PC-9 (cell line): ENCODE results near the gene MYLK3. TPM values are rescaled to one million over a fixed set of nuclear protein-coding genes. Genes with fewer than 3 reads are reported as not detected.

Experiments
- BruUV-seq: library from RNA; stranded (reverse); fragments of 400-500 nt; replicated peaks from 2 replicates; lab custom pipeline; 2021; lab: Mats Ljungman, UMichigan
- CTCF ChIA-PET: fragments of 300-600 bp; sonication (Branson Sonifier 250); formaldehyde crosslinking; loops from one replicate; lab custom pipeline; 2022; ENCODE audit warnings: antibody characterized with exemption; lab: Charles Lee
- POLR2A ChIA-PET: fragments of 300-600 bp; sonication (Branson Sonifier 250); formaldehyde crosslinking; loops from one replicate; lab custom pipeline; 2022; ENCODE audit warnings: antibody characterized with exemption; ENCODE audit not compliant: unreplicated experiment; lab: Charles Lee
- DNase-seq, 2 experiments: peaks; one replicate each; pipeline versions ENCODE4 v3.0.0 to v3.0.0-alpha.2; 2015 to 2022; ENCODE audit warnings: mixed read lengths in 1 of 2
- H2AFZ ChIP-seq: fragments of 200-600 bp; sonication (generic); 2 replicates; pipeline ENCODE4 v1.8.1; 2017; ENCODE audit warnings: antibody characterized with exemption
- H3F3A ChIP-seq: fragments of 200-600 bp; sonication (generic); 2 replicates; pipeline ENCODE4 v1.8.1; 2017; ENCODE audit warnings: antibody characterized with exemption, mild to moderate bottlenecking, low read depth; ENCODE audit not compliant: insufficient read depth
- H3K27ac ChIP-seq: fragments of 200-600 bp; sonication (generic); 2 replicates; pipeline ENCODE4 v1.6.1; 2016; ENCODE audit warnings: mixed run types
- H3K27me3 ChIP-seq: fragments of 200-600 bp; sonication (generic); 2 replicates; pipeline ENCODE4 v1.6.1; 2016; ENCODE audit warnings: low read depth, mixed run types; ENCODE audit not compliant: insufficient read depth
- H3K36me3 ChIP-seq: fragments of 200-600 bp; sonication (generic); 2 replicates; pipeline ENCODE4 v1.6.1; 2016; ENCODE audit warnings: low read depth, mixed run types
- H3K4me1 ChIP-seq: fragments of 200-600 bp; sonication (generic); replicated peaks from 2 replicates; pipeline ENCODE4 v1.6.1; 2016; ENCODE audit warnings: mixed run types; ENCODE audit not compliant: insufficient read depth
- H3K4me2 ChIP-seq: fragments of 200-600 bp; sonication (generic); 2 replicates; pipeline ENCODE4 v1.6.1; 2017; ENCODE audit warnings: mixed run types
- H3K4me3 ChIP-seq: fragments of 200-600 bp; sonication (generic); 2 replicates; pipeline ENCODE4 v1.6.1; 2016; ENCODE audit warnings: mixed run types
- H3K79me2 ChIP-seq: fragments of 200-600 bp; sonication (generic); 2 replicates; pipeline ENCODE4 v1.6.1; 2017; ENCODE audit warnings: low read depth, mixed run types
- H3K9me2 ChIP-seq: fragments of 200-600 bp; sonication (generic); 2 replicates; pipeline ENCODE4 v1.8.1; 2017; ENCODE audit warnings: mild to moderate bottlenecking; ENCODE audit not compliant: insufficient read depth
- H3K9me3 ChIP-seq: fragments of 200-600 bp; sonication (generic); 2 replicates; pipeline ENCODE4 v1.8.1; 2016; ENCODE audit warnings: low read depth; ENCODE audit not compliant: insufficient read depth
- H4K20me1 ChIP-seq: fragments of 200-600 bp; sonication (generic); 2 replicates; pipeline ENCODE4 v1.8.1; 2017; ENCODE audit not compliant: insufficient read depth
- CTCF ChIP-seq: fragments of 200-600 bp; sonication (generic); conservative IDR thresholded peaks from 2 replicates; pipeline ENCODE4 v1.6.1; 2017; ENCODE audit warnings: mixed run types, antibody characterized with exemption, mild to moderate bottlenecking, moderate library complexity
- EZH2 ChIP-seq: fragments of 200-600 bp; sonication (generic); IDR thresholded peaks from 2 replicates; pipeline ENCODE4 v1.8.0; 2017; ENCODE audit warnings: antibody characterized with exemption, low read depth
- intact Hi-C: fragments of 100-400 bp; cut with micrococcal nuclease; formaldehyde crosslinking; loops from one replicate; pipeline ENCODE4 v1.10.0; 2022; ENCODE audit not compliant: unreplicated experiment
- total RNA-seq: library from RNA; stranded (reverse); gene quantifications from 2 replicates; pipeline ENCODE4 v1.2.3, GENCODE V29; 2021

Gene MYLK3
- total RNA-seq, 1 experiment from 2014 or later, result 0.68 TPM

- H3K36me3 ChIP-seq, result peaks cover 17% of the 10 kb centered on the region
- H3K4me3 ChIP-seq, result no peak overlapping the region
- no peaks in the 10 kb centered on the region for H3K79me2 ChIP-seq
- H3K9me3 ChIP-seq, result no peaks in the 10 kb centered on the region
- DNase-seq, result no peak
- no peak overlapping the region for H2AFZ ChIP-seq
- H3F3A ChIP-seq, result no peaks in the 10 kb centered on the region; the same call in 1 of the 2 replicates
- H3K4me2 ChIP-seq, result no peak overlapping the region
- no peaks in the 10 kb centered on the region for H3K4me1 ChIP-seq
- ChIA-PET POLR2A (no interaction called here), CTCF (no interaction called here)
- no peaks in the 10 kb centered on the region for H3K9me2 ChIP-seq
- H4K20me1 ChIP-seq, result no peaks in the 10 kb centered on the region
- intact Hi-C loops, result no loop called here
- no peak for TF ChIP-seq EZH2
- TF ChIP-seq CTCF, result no peak
- no TSS peak for BruUV-seq
- no peaks in the 10 kb centered on the region for H3K27me3 ChIP-seq
- no peak overlapping the region for H3K27ac ChIP-seq
Measured at GRCh38 chr16:46700048-46700447, 48.1 kb downstream of the MYLK3 start.

- Histone ChIP-seq H3K9me3 (no peaks in the 10 kb centered on the region), H3K4me1 (no peaks in the 10 kb centered on the region), H3F3A (peaks cover 4% of the 10 kb centered on the region; the same call in 1 of the 2 replicates), H3K4me3 (no peak overlapping the region), H3K27me3 (no peaks in the 10 kb centered on the region), H3K4me2 (no peak overlapping the region), H3K9me2 (no peaks in the 10 kb centered on the region), H3K79me2 (peaks cover 12% of the 10 kb centered on the region), H4K20me1 (no peaks in the 10 kb centered on the region), H3K27ac (no peak overlapping the region), H2AFZ (no peak overlapping the region), H3K36me3 (peaks cover 29% of the 10 kb centered on the region)
- BruUV-seq, result no TSS peak
- no peak for TF ChIP-seq EZH2
- no peak for TF ChIP-seq CTCF
- CTCF ChIA-PET, result no interaction called here
- intact Hi-C loops, result no loop called here
- POLR2A ChIA-PET, result no interaction called here
- DNase-seq, result no peak
Measured at GRCh38 chr16:46696957-46697356, 51.2 kb downstream of the MYLK3 start.

- no peak for DNase-seq
- Histone ChIP-seq H3K27me3 (no peaks in the 10 kb centered on the region), H3K9me3 (no peaks in the 10 kb centered on the region), H3K9me2 (no peaks in the 10 kb centered on the region), H3K36me3 (peaks cover 29% of the 10 kb centered on the region), H3K27ac (no peak overlapping the region), H4K20me1 (no peaks in the 10 kb centered on the region), H2AFZ (no peak overlapping the region), H3K4me1 (peaks cover 8% of the 10 kb centered on the region), H3K79me2 (peaks cover 22% of the 10 kb centered on the region), H3K4me2 (no peak overlapping the region), H3K4me3 (no peak overlapping the region), H3F3A (peaks cover 4% of the 10 kb centered on the region; the same call in 1 of the 2 replicates)
- BruUV-seq, result no TSS peak
- POLR2A ChIA-PET, result interaction anchor here (0.7 kb wide), 1 partner anchor 158 kb away, joined by 4 read pairs; no protein-coding TSS in a partner anchor
- intact Hi-C loops, result no loop called here
- CTCF ChIA-PET, result no interaction called here
- no peak for TF ChIP-seq EZH2
- TF ChIP-seq CTCF, result no peak
Measured at GRCh38 chr16:46695937-46696336, 52.2 kb downstream of the MYLK3 start.
